H9 (cell line): ENCODE measurements around the gene SCG2. TPM values are rescaled to one million over a fixed set of nuclear protein-coding genes. Genes with fewer than 3 reads are reported as not detected.

Experiments used
- DNase-seq: peaks from one replicate; pipeline ENCODE4 v3.0.0-alpha.2; 2017
- H2AFZ ChIP-seq: one replicate; pipeline ENCODE4 v1.6.1; 2013; ENCODE audit warnings: mild to moderate bottlenecking, low read length, control low read depth, moderate library complexity
- H2AK5ac ChIP-seq: 2 replicates; pipeline ENCODE4 v1.6.1; 2013; ENCODE audit warnings: low read length, control low read depth, mixed read lengths; ENCODE audit not compliant: insufficient read length
- H2BK120ac ChIP-seq: one replicate; pipeline ENCODE4 v1.6.1; 2013; ENCODE audit warnings: low read depth, mild to moderate bottlenecking, low read length, control low read depth, inconsistent platforms; ENCODE audit not compliant: poor library complexity, severe bottlenecking
- H2BK12ac ChIP-seq: 2 replicates; pipeline ENCODE4 v1.6.1; 2013; ENCODE audit warnings: low read length, control low read depth, mixed read lengths, low read depth; ENCODE audit not compliant: insufficient read length
- H2BK15ac ChIP-seq: 2 replicates; pipeline ENCODE4 v1.6.1; 2013; ENCODE audit warnings: low read depth, low read length, control low read depth
- H2BK20ac ChIP-seq: one replicate; pipeline ENCODE4 v1.6.1; 2013; ENCODE audit warnings: low read depth, mild to moderate bottlenecking, low read length, control low read depth, inconsistent platforms; ENCODE audit not compliant: poor library complexity, severe bottlenecking
- H2BK5ac ChIP-seq: 2 replicates; pipeline ENCODE4 v1.6.1; 2013; ENCODE audit warnings: low read length, control low read depth, mixed read lengths; ENCODE audit not compliant: insufficient read length
- H3K14ac ChIP-seq: 2 replicates; pipeline ENCODE4 v1.6.1; 2013; ENCODE audit warnings: low read length, control low read depth; ENCODE audit not compliant: insufficient read depth
- H3K18ac ChIP-seq: 2 replicates; pipeline ENCODE4 v1.6.1; 2013; ENCODE audit warnings: low read depth, mild to moderate bottlenecking, mixed read lengths, low read length, control low read depth; ENCODE audit not compliant: insufficient read length
- H3K23ac ChIP-seq: 2 replicates; pipeline ENCODE4 v1.6.1; 2013; ENCODE audit warnings: low read length, control low read depth, mixed read lengths, low read depth; ENCODE audit not compliant: insufficient read length
- H3K23me2 ChIP-seq: 2 replicates; pipeline ENCODE4 v1.6.1; 2013; ENCODE audit warnings: low read depth, mild to moderate bottlenecking, mixed read lengths, low read length, control low read depth; ENCODE audit not compliant: insufficient read length, poor library complexity, severe bottlenecking
- H3K27ac ChIP-seq: 2 replicates; pipeline ENCODE4 v1.5.1; 2013; ENCODE audit warnings: low read length, control low read depth, mixed read lengths, low read depth; ENCODE audit not compliant: insufficient read length
- H3K27me3 ChIP-seq: 2 replicates; pipeline ENCODE4 v1.6.1; 2013; ENCODE audit warnings: low read length, control low read depth, inconsistent platforms; ENCODE audit not compliant: insufficient read depth
- H3K4ac ChIP-seq: 2 replicates; pipeline ENCODE4 v1.6.1; 2013; ENCODE audit warnings: low read depth, mild to moderate bottlenecking, control low read depth, inconsistent platforms, low read length, moderate library complexity
- H3K4me1 ChIP-seq: 2 replicates; pipeline ENCODE4 v1.6.1; 2013; ENCODE audit warnings: low read length, control low read depth, inconsistent platforms; ENCODE audit not compliant: insufficient read depth
- H3K4me2 ChIP-seq: 2 replicates; pipeline ENCODE4 v1.6.1; 2013; ENCODE audit warnings: low read length, control low read depth, mixed read lengths; ENCODE audit not compliant: insufficient read length, insufficient read depth
- H3K56ac ChIP-seq: 2 replicates; pipeline ENCODE4 v1.6.1; 2013; ENCODE audit warnings: low read depth, mild to moderate bottlenecking, mixed read lengths, low read length, control low read depth; ENCODE audit not compliant: insufficient read length
- H3K79me1 ChIP-seq: 2 replicates; pipeline ENCODE4 v1.6.1; 2013; ENCODE audit warnings: low read depth, mild to moderate bottlenecking, moderate library complexity, low read length, control low read depth, inconsistent platforms; ENCODE audit not compliant: insufficient read depth, poor library complexity, severe bottlenecking
- H3K79me2 ChIP-seq: 2 replicates; pipeline ENCODE4 v1.6.1; 2013; ENCODE audit warnings: low read length, control low read depth, inconsistent platforms; ENCODE audit not compliant: insufficient read depth
- H3K9ac ChIP-seq: 2 replicates; pipeline ENCODE4 v1.6.1; 2013; ENCODE audit warnings: low read length, control low read depth, mixed read lengths; ENCODE audit not compliant: insufficient read length; ENCODE audit errors: extremely low read depth
- H3K9me3 ChIP-seq: one replicate; pipeline ENCODE4 v1.6.1; 2013; ENCODE audit warnings: low read depth, low read length, inconsistent platforms; ENCODE audit not compliant: control insufficient read depth
- H3T11ph ChIP-seq: one replicate; pipeline ENCODE4 v1.6.1; 2013; ENCODE audit warnings: mild to moderate bottlenecking, low read length, control low read depth, inconsistent platforms
- H4K20me1 ChIP-seq: one replicate; pipeline ENCODE4 v1.6.1; 2013; ENCODE audit not compliant: control insufficient read depth, insufficient read length, insufficient read depth
- H4K5ac ChIP-seq: 2 replicates; pipeline ENCODE4 v1.6.1; 2013; ENCODE audit warnings: low read depth, mild to moderate bottlenecking, mixed read lengths, low read length, control low read depth; ENCODE audit not compliant: insufficient read length
- H4K8ac ChIP-seq: replicated peaks from 2 replicates; pipeline ENCODE4 v1.6.1; 2013; ENCODE audit warnings: low read length, control low read depth, mixed read lengths, low read depth; ENCODE audit not compliant: insufficient read length
- H4K91ac ChIP-seq: 2 replicates; pipeline ENCODE4 v1.6.1; 2013; ENCODE audit warnings: low read depth, mild to moderate bottlenecking, moderate library complexity, mixed read lengths, low read length, control low read depth; ENCODE audit not compliant: insufficient read length
- H3K27ac Mint-ChIP-seq, 3 experiments: 2 replicates in 2 of 3; 3 replicates in 1 of 3; pipeline ENCODE4 v1.8.0; 2020 to 2021; ENCODE audit warnings: mixed read lengths in 3 of 3, mild to moderate bottlenecking in 1 of 3, moderate library complexity in 1 of 3
- H3K27me3 Mint-ChIP-seq: 2 replicates; pipeline ENCODE4 v1.8.0; 2021; ENCODE audit warnings: low read depth, mild to moderate bottlenecking, moderate library complexity, mixed read lengths
- H3K36me3 Mint-ChIP-seq, 3 experiments: 2 replicates in 2 of 3; 3 replicates in 1 of 3; pipeline ENCODE4 v1.8.0; 2020 to 2021; ENCODE audit warnings: low read depth in 3 of 3, mixed read lengths in 3 of 3; ENCODE audit not compliant: insufficient read depth in 1 of 3
- H3K4me1 Mint-ChIP-seq, 2 experiments: 2 replicates each; pipeline ENCODE4 v1.8.0; 2020; ENCODE audit warnings: mixed read lengths in 2 of 2
- H3K4me3 Mint-ChIP-seq, 2 experiments: 2 replicates in 1 of 2; 3 replicates in 1 of 2; pipeline ENCODE4 v1.8.0; 2020 to 2021; ENCODE audit warnings: mild to moderate bottlenecking in 2 of 2, mixed read lengths in 2 of 2, moderate library complexity in 1 of 2
- H3K9me3 Mint-ChIP-seq, 2 experiments: 2 replicates in 1 of 2; 3 replicates in 1 of 2; pipeline ENCODE4 v1.8.0; 2020; ENCODE audit warnings: mild to moderate bottlenecking in 2 of 2, mixed read lengths in 2 of 2, moderate library complexity in 1 of 2
- CTCF ChIP-seq: fragments of 200-600 bp; sonication (generic); conservative IDR thresholded peaks from 3 replicates; pipeline ENCODE4 v1.8.0; 2021; ENCODE audit warnings: antibody characterized with exemption, mild to moderate bottlenecking
- WGBS: extraction: QIAGEN DNeasy Blood & Tissue Kit; methylation state at CpG from one replicate; pipeline ENCODE4 v1.1.7; 2013; ENCODE audit warnings: missing lambda C conversion rate, low lambda C conversion rate, mixed read lengths; ENCODE audit not compliant: insufficient read length; ENCODE audit errors: extremely low coverage; 5-methylcytosine and 5-hydroxymethylcytosine counted together
- total RNA-seq: library from RNA; stranded (reverse); gene quantifications from 2 replicates; pipeline ENCODE4 v1.2.1, GENCODE V29; 2021

SCG2 gene
- total RNA-seq, 1 experiment from 2014 or later = 4.4 TPM

GRCh38 chr2:223588251-223588650 lies 13.9 kb downstream of the SCG2 start:
- Histone ChIP-seq H2AFZ (no peak overlapping the region), H3K4me2 (no peak overlapping the region)

More at GRCh38 chr2:223588251-223588650, 13.9 kb downstream of the SCG2 start:
- Histone ChIP-seq H3K4me1 (no peaks in the 10 kb centered on the region), H3K79me1 (no peaks in the 10 kb centered on the region), H2BK5ac (no peak overlapping the region), H3K9me3 (no peaks in the 10 kb centered on the region), H3K23ac (no peak overlapping the region), H3K18ac (no peak overlapping the region), H2BK15ac (no peak overlapping the region), H3K56ac (no peak overlapping the region), H4K5ac (no peak overlapping the region), H3T11ph (no peak overlapping the region), H3K23me2 (no peaks in the 10 kb centered on the region), H3K79me2 (no peaks in the 10 kb centered on the region), H2BK12ac (no peak overlapping the region), H2BK20ac (no peak overlapping the region), H3K4ac (no peak overlapping the region), H2BK120ac (no peak overlapping the region), H2AK5ac (no peak overlapping the region), H3K9ac (no peak overlapping the region), H4K8ac (no peak overlapping the region), H3K14ac (no peak overlapping the region), H4K20me1 (no peaks in the 10 kb centered on the region), H4K91ac (no peak overlapping the region), H3K27ac (no peak overlapping the region), H3K27me3 (no peaks in the 10 kb centered on the region)
- TF ChIP-seq CTCF = no peak
- DNase-seq = no peak
- H3K9me3 Mint-ChIP-seq = no peaks in the 10 kb centered on the region
- H3K4me3 Mint-ChIP-seq = no peak overlapping the region
- H3K4me1 Mint-ChIP-seq = peaks cover 9 to 11% of the 10 kb centered on the region in 2 experiments; a peak in 3 of 4 replicates
- no peaks in the 10 kb centered on the region for H3K27me3 Mint-ChIP-seq
- WGBS = no CpG with 5 or more reads among the region's 3 CpGs
- no peaks in the 10 kb centered on the region for H3K36me3 Mint-ChIP-seq
- H3K27ac Mint-ChIP-seq = no peak overlapping the region
